ENCODE results near the gene WDR83.
"Not testable (repeated sequence)": the region's sequence is repeated elsewhere in the genome, so short reads cannot be mapped to it uniquely, and the experiment has no call there.

Gene WDR83

GRCh38 chr19:12656899-12657571 is 9.6 kb upstream of the WDR83 start:
- no peak for DNase-seq

- DNase-seq, result no peak
Measured at GRCh38 chr19:12657966-12658365, 8.6 kb upstream of the WDR83 start.

- DNase-seq, result no peak
Measured at GRCh38 chr19:12660980-12661379, 5.6 kb upstream of the WDR83 start.

GRCh38 chr19:12664406-12665280 is 2.0 kb upstream of the WDR83 start:
- no peak for DNase-seq

GRCh38 chr19:12665281-12665573 is 1.4 kb upstream of the WDR83 start:
- no peak for DNase-seq

GRCh38 chr19:12665671-12666264 is 839 bp upstream of the WDR83 start:
- no peak for DNase-seq

- DNase-seq, result no peak
Measured at GRCh38 chr19:12667731-12668302, 1.2 kb downstream of the WDR83 start.

GRCh38 chr19:12668346-12668745 is 1.7 kb downstream of the WDR83 start:
- DNase-seq, result no peak

- peak; percentile 33 for DNase-seq
Measured at GRCh38 chr19:12668932-12669269, 2.3 kb downstream of the WDR83 start.

GRCh38 chr19:12669270-12670158 is 2.9 kb downstream of the WDR83 start:
- DNase-seq, result peak; percentile 81

GRCh38 chr19:12670159-12670928 is 3.7 kb downstream of the WDR83 start:
- no peak for DNase-seq

- DNase-seq, result no peak
Measured at GRCh38 chr19:12672744-12673143, 6.1 kb downstream of the WDR83 start.

- DNase-seq, result no peak
Measured at GRCh38 chr19:12675399-12675798, 8.8 kb downstream of the WDR83 start.

- no peak for DNase-seq
Measured at GRCh38 chr19:12675940-12676339, 9.3 kb downstream of the WDR83 start.

GRCh38 chr19:12676384-12676792 is 9.8 kb downstream of the WDR83 start:
- DNase-seq, result peak; percentile 66

GRCh38 chr19:12676928-12677327 is 10.3 kb downstream of the WDR83 start:
- DNase-seq, result no peak

- not testable (repeated sequence) for DNase-seq
Measured at GRCh38 chr19:12678039-12678438, 11.4 kb downstream of the WDR83 start.

GRCh38 chr19:12680034-12680433 is 13.4 kb downstream of the WDR83 start:
- no peak for DNase-seq

- peak; percentile 99 for DNase-seq
Measured at GRCh38 chr19:12681074-12681987, 14.7 kb downstream of the WDR83 start, which contains the start of gene DHPS. TSS of gene DHPS (minus strand) at chr19:12681880. CDS start at chr19:12681766, 114 bp downstream.

GRCh38 chr19:12685831-12686230 is 19.2 kb downstream of the WDR83 start:
- DNase-seq, result no peak
